HL-60 (cell line): Measurements from ENCODE around the gene BLM.

Experiments
- CTCF ChIP-seq: IDR thresholded peaks from one replicate; pipeline ENCODE4 v1.5.1; 2011; ENCODE audit warnings: low read length, control low read depth, inconsistent platforms; ENCODE audit not compliant: insufficient read depth
- POLR2AphosphoS5 ChIP-seq: IDR thresholded peaks from 2 replicates; pipeline ENCODE4 v1.6.1; 2012; ENCODE audit warnings: low read depth
- REST ChIP-seq: IDR thresholded peaks from 2 replicates; pipeline ENCODE4 v1.6.1; 2012; ENCODE audit warnings: low read depth; ENCODE audit not compliant: insufficient replicate concordance

- TF ChIP-seq CTCF (no peak), POLR2AphosphoS5 (no peak), REST (no peak)
Measured at GRCh38 chr15:90697175-90697574, 20.0 kb upstream of the BLM start.
